Effector CD8-positive, alpha-beta T cell (primary cell): ENCODE results near the gene AHRR.
"Not testable (repeated sequence)": the region's sequence is repeated elsewhere in the genome, so short reads cannot be mapped to it uniquely, and the experiment has no call there.

Source experiments
- DNase-seq: peaks from one replicate; lab custom pipeline; 2025; lab: John Stamatoyannopoulos, UW

Gene AHRR

DNA sequence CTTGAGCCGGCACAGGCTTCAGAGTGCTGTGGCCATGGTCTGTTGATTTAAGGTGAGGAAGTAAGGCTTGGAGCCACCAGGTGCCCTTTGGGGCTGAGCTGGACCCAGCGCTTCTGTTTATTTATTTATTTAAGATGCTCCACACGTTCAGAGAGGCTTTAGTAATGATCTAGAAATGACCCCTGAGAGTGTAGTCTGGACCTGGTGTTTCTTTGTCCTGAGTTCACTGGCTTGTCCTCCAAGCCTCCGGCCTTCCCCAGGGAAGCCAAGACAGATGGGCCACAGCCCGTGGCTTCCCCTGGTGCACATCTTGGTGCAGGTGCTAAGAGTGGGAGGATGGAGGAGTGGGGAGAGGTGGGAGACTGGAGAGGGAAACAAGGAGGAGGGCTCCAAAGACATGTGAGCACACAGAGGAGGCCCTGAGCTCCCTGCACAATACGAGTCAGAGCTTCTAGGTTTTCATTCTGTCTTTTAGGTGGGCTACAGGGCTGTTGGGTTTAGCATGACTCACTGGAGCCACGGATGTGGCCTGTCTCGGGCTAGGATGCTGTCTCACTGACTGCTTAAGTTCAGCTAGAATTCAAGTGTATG, 56.9 kb downstream of the AHRR start:
- DNase-seq = no peak

- no peak for DNase-seq
Measured at GRCh38 chr5:378976-379742, 57.6 kb downstream of the AHRR start.

DNA sequence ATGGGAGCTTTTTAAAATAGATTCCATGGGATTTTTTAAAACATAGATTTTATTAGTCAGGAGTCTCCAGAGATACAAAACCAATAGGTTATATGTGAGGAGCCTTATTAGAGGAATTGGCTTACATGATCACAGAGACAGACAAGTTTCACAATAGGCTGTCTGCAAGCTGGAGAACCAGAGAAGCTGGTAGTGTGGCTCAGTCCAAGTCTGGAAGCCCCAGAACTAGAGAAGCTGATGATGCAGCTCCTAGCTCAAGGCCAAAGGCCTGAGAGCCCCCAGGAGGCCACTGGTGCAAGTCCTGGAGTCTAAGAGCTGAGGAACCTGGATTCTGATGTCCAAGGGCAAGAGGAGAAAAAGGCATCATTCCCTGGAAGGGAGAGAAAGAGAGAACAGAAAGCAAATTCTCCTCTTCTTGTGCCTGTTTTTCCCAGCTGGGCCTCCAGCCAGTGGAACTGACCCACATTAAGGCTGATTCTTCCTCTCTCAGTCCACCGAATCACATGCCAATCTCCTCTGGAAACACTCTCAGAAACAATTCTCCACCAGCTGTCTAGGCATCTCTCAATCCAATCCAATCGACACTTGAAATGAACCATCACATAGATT, 59.3 kb downstream of the AHRR start:
- DNase-seq = no peak

DNA sequence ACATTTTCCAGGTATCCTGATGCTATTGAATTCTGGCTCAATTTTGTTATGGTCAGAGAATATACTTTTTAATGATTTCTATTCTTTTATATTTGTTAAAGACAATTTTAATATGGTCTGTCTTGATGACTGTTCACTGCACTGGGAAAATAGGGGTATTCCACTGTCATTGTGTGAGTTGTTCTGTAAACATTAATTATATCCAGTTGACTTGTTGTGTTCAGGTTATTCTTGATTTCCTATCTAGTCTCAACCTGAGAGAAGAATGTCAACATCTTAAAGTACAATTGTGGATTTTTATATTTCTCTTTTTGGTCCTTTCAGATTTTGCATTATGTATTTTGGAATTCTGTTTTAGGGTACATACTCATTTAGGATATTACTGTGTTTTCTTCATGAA, 61.6 kb downstream of the AHRR start:
- no peak for DNase-seq

- DNase-seq = no peak
Measured at GRCh38 chr5:383621-384020, 62.1 kb downstream of the AHRR start.

GRCh38 chr5:384576-384975, 63.1 kb downstream of the AHRR start:
- not testable (repeated sequence) for DNase-seq

- DNase-seq = no peak
Measured at GRCh38 chr5:385321-385720, 63.8 kb downstream of the AHRR start.

DNA sequence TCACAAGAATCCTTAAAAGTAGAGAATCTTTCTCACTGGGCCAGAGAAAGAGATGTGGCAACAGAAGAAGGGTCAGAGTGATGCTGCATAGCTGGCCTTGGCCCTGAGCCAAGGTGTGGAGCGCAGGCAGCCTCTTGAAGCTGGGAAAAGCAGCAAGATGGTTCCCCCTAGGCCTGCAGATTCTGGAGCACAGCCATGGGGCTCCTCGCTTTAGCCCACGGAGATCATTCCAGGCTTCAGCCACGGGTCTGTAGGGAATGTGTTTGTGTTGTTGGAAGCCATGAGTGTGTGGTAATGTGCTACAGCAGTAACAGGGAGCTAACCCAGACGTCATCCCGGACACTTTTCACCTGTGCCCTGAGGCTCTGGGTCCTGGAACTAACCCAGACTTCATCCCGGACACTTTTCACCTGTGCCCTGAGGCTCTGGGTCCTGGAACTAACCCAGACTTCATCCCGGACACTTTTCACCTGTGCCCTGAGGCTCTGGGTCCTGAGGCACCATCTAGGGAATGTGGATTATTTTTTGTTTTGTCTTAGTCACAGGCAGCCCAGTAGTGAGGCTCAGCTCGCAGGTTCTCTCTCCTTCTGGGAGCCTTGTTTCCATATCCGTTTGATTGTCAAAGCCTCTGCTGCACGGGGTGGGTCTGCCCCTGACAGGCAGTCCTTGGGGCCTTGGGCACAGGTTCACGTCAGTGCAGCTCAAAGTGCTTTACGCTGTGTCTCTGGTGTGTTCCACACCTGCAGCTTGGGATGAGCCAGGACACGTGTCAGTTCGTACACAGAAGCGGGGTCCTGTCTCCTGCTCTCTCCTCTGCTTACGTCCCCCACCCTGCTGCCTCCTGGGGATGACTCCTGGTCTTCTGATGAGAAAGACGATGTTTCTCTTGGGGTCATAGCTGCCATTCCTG, 65.2 kb downstream of the AHRR start:
- no peak for DNase-seq

- DNase-seq = no peak
Measured at GRCh38 chr5:387491-388265, 66.2 kb downstream of the AHRR start.

- no peak for DNase-seq
Measured at GRCh38 chr5:388266-389196, 67.0 kb downstream of the AHRR start.

- no peak for DNase-seq
Measured at GRCh38 chr5:389197-389821, 67.8 kb downstream of the AHRR start.

- no peak for DNase-seq
Measured at GRCh38 chr5:389891-390622, 68.5 kb downstream of the AHRR start.

- no peak for DNase-seq
Measured at GRCh38 chr5:390623-391491, 69.3 kb downstream of the AHRR start.

DNA sequence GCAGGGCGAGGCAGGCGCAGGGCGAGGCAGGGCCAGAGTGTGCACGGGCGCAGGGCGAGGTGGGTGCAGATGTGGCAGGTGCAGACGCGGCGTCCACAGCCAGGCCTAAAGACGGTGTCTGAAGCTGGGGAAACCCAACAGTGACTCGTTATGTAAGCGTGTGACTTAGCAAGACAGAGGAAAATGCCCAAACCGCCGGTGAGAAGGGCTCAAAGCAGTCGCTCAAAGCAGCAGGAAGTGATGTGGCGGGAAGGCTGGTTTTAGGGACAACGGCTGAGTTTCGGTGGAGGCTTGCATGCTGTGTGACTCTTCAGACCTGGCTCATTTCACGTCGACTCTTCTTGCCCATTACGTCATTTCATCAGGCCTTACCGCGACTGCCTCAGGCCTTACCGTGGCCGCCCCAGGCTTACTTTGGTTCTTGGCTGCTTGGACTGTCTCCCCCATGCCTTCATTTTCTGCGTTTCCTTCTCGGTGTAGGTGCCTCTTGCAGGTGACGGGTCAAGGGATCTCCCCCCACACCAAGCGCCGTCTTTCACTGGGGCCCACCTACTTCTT, 71.0 kb downstream of the AHRR start:
- peak; percentile 33 for DNase-seq

GRCh38 chr5:393846-394275, 72.3 kb downstream of the AHRR start:
- no peak for DNase-seq

- DNase-seq = no peak
Measured at GRCh38 chr5:394671-395155, 73.2 kb downstream of the AHRR start.

GRCh38 chr5:395156-395920, 73.8 kb downstream of the AHRR start:
- no peak for DNase-seq
